GM21526 (cell line): Measurements from ENCODE around the gene MESP1.

Source experiments
- ATAC-seq: cut with Tn5 transposase; IDR thresholded peaks from one replicate; pipeline ENCODE4 v1.9.1; 2021; ENCODE audit warnings: moderate library complexity; ENCODE audit not compliant: unreplicated experiment, low FRiP score

Gene MESP1

DNA sequence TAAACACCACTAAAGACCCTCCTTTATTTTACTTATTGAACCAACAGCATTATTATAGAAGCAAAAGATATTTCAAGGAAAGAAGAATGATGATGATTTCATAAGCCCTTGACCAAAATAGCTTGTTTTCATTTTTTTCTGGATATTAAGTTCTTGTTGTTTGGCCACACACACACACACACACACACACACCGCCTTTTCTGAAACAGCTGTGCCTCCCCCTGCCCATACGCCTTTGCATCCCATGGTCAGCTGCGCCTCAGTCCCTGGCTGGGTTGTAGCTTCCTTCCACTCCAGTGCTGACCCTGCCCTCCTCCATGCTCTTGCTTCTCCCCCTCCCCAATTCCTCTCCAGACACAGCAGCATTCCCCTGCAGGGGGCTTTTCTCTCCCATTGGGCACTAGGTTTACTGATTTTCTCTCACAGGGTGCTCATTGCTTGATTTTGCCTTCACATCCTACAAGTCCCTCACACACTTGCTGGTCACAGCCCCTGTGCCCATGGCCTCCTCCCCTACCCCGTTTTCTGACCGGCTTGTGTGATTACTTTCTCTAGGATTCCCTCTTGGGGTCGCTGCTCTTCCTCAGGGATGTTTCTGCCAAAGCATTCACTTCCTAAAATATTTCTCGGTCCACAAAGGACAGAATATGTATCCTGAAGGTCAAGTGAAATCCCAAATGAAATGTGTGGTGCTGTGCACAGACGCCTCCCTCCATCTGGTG lies 18.4 kb downstream of the MESP1 start:
- ATAC-seq, result no peak

- ATAC-seq, result no peak
Observed at GRCh38 chr15:89731275-89731674, 19.8 kb downstream of the MESP1 start.

- no peak for ATAC-seq
Observed at GRCh38 chr15:89728254-89728653, 22.8 kb downstream of the MESP1 start.

GRCh38 chr15:89725064-89725463 lies 26.0 kb downstream of the MESP1 start:
- no peak for ATAC-seq

DNA sequence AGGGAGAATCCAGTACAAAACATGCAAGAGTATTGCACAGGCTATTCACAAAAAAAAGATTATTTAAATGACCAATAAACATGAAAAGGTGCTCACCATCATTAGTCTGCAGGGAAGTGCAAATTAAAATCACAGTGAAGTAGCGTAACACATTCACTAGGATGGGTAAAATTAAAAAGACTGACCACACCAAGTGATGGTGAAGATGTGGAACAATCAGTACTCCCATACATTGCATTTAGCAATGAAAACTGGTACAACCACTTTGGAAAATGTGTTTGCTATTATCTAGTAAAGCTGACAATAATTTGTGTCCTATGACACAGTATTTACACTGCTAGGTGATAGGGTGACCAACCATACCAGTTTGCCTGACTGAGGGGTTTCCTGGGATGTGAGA lies 26.4 kb downstream of the MESP1 start:
- no peak for ATAC-seq

DNA sequence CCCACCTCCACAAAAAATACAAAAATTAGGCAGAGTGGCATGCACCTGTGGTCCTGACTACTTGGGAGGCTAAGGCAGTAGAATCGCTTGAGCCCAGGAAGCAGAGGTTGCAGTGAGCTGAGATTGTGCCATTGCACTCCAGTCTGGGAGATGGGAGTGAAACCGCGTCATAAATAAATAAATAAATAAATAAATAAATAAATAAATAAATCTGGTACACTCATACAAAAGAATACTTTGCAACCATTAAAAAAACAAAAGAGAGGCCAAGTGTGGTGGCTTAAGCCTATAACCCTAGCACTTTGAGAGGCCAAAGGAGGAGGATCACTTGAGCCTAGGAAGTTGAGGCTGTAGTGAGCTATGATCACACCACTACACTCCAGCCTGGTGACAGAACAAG lies 28.0 kb downstream of the MESP1 start:
- no peak for ATAC-seq

DNA sequence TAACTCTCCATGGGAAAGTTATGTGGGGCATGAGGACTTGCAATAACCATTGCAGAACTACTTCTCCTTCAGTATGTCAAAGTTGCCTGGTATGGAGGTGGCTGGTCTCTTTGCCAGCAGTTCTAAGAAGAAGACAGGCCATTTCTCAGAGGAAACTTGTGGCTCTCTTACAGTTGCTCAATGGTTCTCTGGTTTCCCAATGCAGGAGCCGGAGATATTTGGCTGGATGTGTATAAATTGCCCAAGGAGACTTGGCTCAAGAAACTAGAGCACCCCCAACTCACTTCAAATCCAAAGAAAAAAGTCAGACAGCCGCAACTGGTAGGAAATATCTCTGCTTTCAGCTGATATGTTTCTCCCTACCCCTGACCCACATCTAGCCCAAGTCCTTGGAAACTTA lies 36.3 kb downstream of the MESP1 start:
- no peak for ATAC-seq

GRCh38 chr15:89707577-89707976 lies 43.5 kb downstream of the MESP1 start:
- ATAC-seq, result no peak

DNA sequence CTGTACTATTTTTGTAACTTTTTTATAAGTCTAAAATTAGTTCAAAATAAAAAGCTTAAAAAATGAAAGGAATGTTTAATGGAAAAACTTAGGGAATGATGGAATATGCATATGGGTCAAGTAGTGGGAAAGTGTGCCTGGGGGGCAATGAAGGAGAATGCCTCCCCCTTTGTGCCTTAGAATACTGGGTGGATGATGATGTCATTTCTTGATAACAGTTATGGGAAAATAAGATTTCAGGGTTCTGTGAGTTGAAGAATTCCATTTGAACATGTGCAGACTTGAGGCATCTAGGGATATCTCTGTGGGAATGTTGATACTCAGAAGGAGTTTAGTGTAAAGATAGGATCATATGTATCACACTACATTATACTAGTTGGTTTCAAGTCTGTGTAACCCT lies 46.6 kb downstream of the MESP1 start:
- no peak for ATAC-seq
